ENCODE results near the gene HRH3. TPM values are rescaled to one million over a fixed set of nuclear protein-coding genes. Genes with fewer than 3 reads are reported as not detected.

HRH3 gene
- not detected in 2 replicates for total RNA-seq

GRCh38 chr20:62219992-62220665 is at the start of gene HRH3:
HRH3 (minus strand) TSS chr20:62220278; CDS start chr20:62219970, 308 bp downstream.
- H3K4me3 ChIP-seq (ENCODE audit: insufficient read depth, low read length): no peak within 1 kb of the TSS
- H3K27me3 ChIP-seq (ENCODE audit: insufficient read depth, low read length): peaks cover 42% of the 10 kb centered on the region
- peak; percentile 98 for DNase-seq (ENCODE audit: insufficient read length, low spot score, missing footprints)
- no peak within 1 kb of the TSS for H2AFZ ChIP-seq (ENCODE audit: low read length)
- no peaks in the 10 kb centered on the region for H3K79me2 ChIP-seq (ENCODE audit: insufficient read depth, low read length)
- no peaks in the 10 kb centered on the region for H3K9me3 ChIP-seq (ENCODE audit: low read depth, low read length)
- peaks cover 5% of the 10 kb centered on the region for H4K20me1 ChIP-seq (ENCODE audit: insufficient read depth, low read length)
- H3K27ac ChIP-seq (ENCODE audit: low read depth, low read length): no peak within 1 kb of the TSS
- no peaks in the 10 kb centered on the region for H3K4me1 ChIP-seq (ENCODE audit: insufficient read depth, low read length)
- no peak within 1 kb of the TSS for H3K4me2 ChIP-seq (ENCODE audit: insufficient read depth, low read length)
- TF ChIP-seq, protein P1, sequence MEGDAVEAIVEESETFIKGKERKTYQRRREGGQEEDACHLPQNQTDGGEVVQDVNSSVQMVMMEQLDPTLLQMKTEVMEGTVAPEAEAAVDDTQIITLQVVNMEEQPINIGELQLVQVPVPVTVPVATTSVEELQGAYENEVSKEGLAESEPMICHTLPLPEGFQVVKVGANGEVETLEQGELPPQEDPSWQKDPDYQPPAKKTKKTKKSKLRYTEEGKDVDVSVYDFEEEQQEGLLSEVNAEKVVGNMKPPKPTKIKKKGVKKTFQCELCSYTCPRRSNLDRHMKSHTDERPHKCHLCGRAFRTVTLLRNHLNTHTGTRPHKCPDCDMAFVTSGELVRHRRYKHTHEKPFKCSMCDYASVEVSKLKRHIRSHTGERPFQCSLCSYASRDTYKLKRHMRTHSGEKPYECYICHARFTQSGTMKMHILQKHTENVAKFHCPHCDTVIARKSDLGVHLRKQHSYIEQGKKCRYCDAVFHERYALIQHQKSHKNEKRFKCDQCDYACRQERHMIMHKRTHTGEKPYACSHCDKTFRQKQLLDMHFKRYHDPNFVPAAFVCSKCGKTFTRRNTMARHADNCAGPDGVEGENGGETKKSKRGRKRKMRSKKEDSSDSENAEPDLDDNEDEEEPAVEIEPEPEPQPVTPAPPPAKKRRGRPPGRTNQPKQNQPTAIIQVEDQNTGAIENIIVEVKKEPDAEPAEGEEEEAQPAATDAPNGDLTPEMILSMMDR (IDR thresholded peaks at IDR 0.05; ENCODE audit: extremely low read depth, low read depth, low read length): no peak
- H3K36me3 ChIP-seq (ENCODE audit: insufficient read depth, low read length): no peaks in the 10 kb centered on the region

- Histone ChIP-seq H3K27ac (ENCODE audit: low read depth, low read length) (no peak overlapping the region), H3K36me3 (ENCODE audit: insufficient read depth, low read length) (peaks cover 37% of the 10 kb centered on the region), H3K27me3 (ENCODE audit: insufficient read depth, low read length) (no peaks in the 10 kb centered on the region), H3K4me2 (ENCODE audit: insufficient read depth, low read length) (no peak overlapping the region), H3K4me1 (ENCODE audit: insufficient read depth, low read length) (no peaks in the 10 kb centered on the region), H3K4me3 (ENCODE audit: insufficient read depth, low read length) (no peak overlapping the region), H3K79me2 (ENCODE audit: insufficient read depth, low read length) (peaks cover 7% of the 10 kb centered on the region), H4K20me1 (ENCODE audit: insufficient read depth, low read length) (peaks cover 19% of the 10 kb centered on the region), H2AFZ (ENCODE audit: low read length) (no peak overlapping the region), H3K9me3 (ENCODE audit: low read depth, low read length) (no peaks in the 10 kb centered on the region)
- TF ChIP-seq, protein P1 (IDR thresholded peaks at IDR 0.05; ENCODE audit: extremely low read depth, low read depth, low read length): no peak
- peak; percentile 68 for DNase-seq (ENCODE audit: insufficient read length, low spot score, missing footprints)
These were observed 49.8 kb upstream of the HRH3 start for GRCh38 chr20:62269871-62270270.

DNA sequence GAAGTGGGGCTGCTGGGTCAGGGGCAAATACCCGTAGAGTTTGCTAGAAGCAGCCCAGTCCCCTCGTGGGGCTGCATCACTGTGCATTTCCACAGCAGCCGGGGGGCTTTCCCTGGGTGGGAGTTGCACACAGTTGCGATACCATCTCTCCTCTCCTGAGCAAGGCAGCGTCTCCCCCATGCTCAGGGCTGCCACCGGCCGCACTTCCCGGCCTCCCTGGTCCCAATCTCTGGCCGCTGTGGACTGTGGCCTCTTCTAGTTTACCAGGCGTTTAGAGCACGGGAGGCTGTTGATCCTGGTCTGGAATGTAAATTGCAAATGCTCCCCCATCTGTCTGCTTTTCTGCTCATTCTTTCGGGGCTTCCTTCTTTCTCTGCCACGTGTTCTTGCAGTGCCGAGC is 49.3 kb upstream of the HRH3 start:
- Histone ChIP-seq H3K4me3 (ENCODE audit: insufficient read depth, low read length) (no peak overlapping the region), H4K20me1 (ENCODE audit: insufficient read depth, low read length) (peaks cover 21% of the 10 kb centered on the region), H3K79me2 (ENCODE audit: insufficient read depth, low read length) (peaks cover 7% of the 10 kb centered on the region), H3K27ac (ENCODE audit: low read depth, low read length) (no peak overlapping the region), H3K36me3 (ENCODE audit: insufficient read depth, low read length) (peaks cover 42% of the 10 kb centered on the region), H3K4me2 (ENCODE audit: insufficient read depth, low read length) (no peak overlapping the region), H2AFZ (ENCODE audit: low read length) (no peak overlapping the region), H3K9me3 (ENCODE audit: low read depth, low read length) (no peaks in the 10 kb centered on the region), H3K27me3 (ENCODE audit: insufficient read depth, low read length) (no peaks in the 10 kb centered on the region), H3K4me1 (ENCODE audit: insufficient read depth, low read length) (no peaks in the 10 kb centered on the region)
- DNase-seq (ENCODE audit: insufficient read length, low spot score, missing footprints): peak; percentile 19
- TF ChIP-seq, protein P1 (IDR thresholded peaks at IDR 0.05; ENCODE audit: extremely low read depth, low read depth, low read length): no peak

GRCh38 chr20:62268228-62268900 is 48.3 kb upstream of the HRH3 start:
- peaks cover 19% of the 10 kb centered on the region for H4K20me1 ChIP-seq (ENCODE audit: insufficient read depth, low read length)
- H3K79me2 ChIP-seq (ENCODE audit: insufficient read depth, low read length): peaks cover 7% of the 10 kb centered on the region
- DNase-seq (ENCODE audit: insufficient read length, low spot score, missing footprints): peak; percentile 50
- no peaks in the 10 kb centered on the region for H3K4me1 ChIP-seq (ENCODE audit: insufficient read depth, low read length)
- no peak overlapping the region for H3K4me2 ChIP-seq (ENCODE audit: insufficient read depth, low read length)
- TF ChIP-seq, protein P1 (IDR thresholded peaks at IDR 0.05; ENCODE audit: extremely low read depth, low read depth, low read length): no peak
- H3K36me3 ChIP-seq (ENCODE audit: insufficient read depth, low read length): peaks cover 41% of the 10 kb centered on the region
- no peaks in the 10 kb centered on the region for H3K27me3 ChIP-seq (ENCODE audit: insufficient read depth, low read length)
- no peak overlapping the region for H2AFZ ChIP-seq (ENCODE audit: low read length)
- H3K4me3 ChIP-seq (ENCODE audit: insufficient read depth, low read length): no peak overlapping the region
- no peaks in the 10 kb centered on the region for H3K9me3 ChIP-seq (ENCODE audit: low read depth, low read length)
- H3K27ac ChIP-seq (ENCODE audit: low read depth, low read length): no peak overlapping the region

All from osteoblast (primary cell).